Endothelial cell of umbilical vein (primary cell): Measurements from ENCODE around the gene RNF150. TPM values are rescaled to one million over a fixed set of nuclear protein-coding genes. Genes with fewer than 3 reads are reported as not detected.

ENCODE experiments used
- BruUV-seq: library from RNA; stranded (reverse); fragments of 400-500 nt; replicated peaks from 2 replicates; lab custom pipeline; 2021; lab: Mats Ljungman, UMichigan
- CTCF ChIA-PET: fragments of 300-600, 350-600 bp; sonication (Branson Sonifier 250); formaldehyde crosslinking; loops from one replicate; lab custom pipeline; 2021; ENCODE audit warnings: antibody characterized with exemption, inconsistent platforms; lab: Charles Lee
- POLR2A ChIA-PET: fragments of 300-600, 350-600 bp; sonication (Branson Sonifier 250); formaldehyde crosslinking; loops from one replicate; lab custom pipeline; 2021; ENCODE audit warnings: antibody characterized with exemption, inconsistent platforms; lab: Charles Lee
- DNase-seq: peaks from one replicate; pipeline ENCODE4 v3.0.0-alpha.2; 2011; ENCODE audit warnings: low read depth, low spot score
- FAIRE-seq: peaks from 2 replicates; lab custom pipeline; 2011; peaks lifted over from hg19 to GRCh38; lab: Jason Lieb, UNC
- H2AFZ ChIP-seq: 2 replicates; pipeline ENCODE4 v1.6.0; 2012; ENCODE audit warnings: low read depth, low read length, control low read depth, inconsistent platforms
- H3K27ac ChIP-seq: 2 replicates; pipeline ENCODE4 v1.5.1; 2011; ENCODE audit warnings: low read depth, mild to moderate bottlenecking, control low read depth, low read length, moderate library complexity; ENCODE audit not compliant: insufficient read depth
- H3K27me3 ChIP-seq, 2 experiments: 2 replicates each; pipeline versions ENCODE4 v1.6.0 to v1.6.1; 2011; ENCODE audit warnings: low read length in 2 of 2, mixed read lengths in 1 of 2; ENCODE audit not compliant: control insufficient read depth in 2 of 2, insufficient read depth in 2 of 2
- H3K36me3 ChIP-seq, 2 experiments: 2 replicates in 1 of 2; 3 replicates in 1 of 2; pipeline ENCODE4 v1.5.1; 2011; ENCODE audit warnings: low read length in 2 of 2, mild to moderate bottlenecking in 1 of 2, moderate library complexity in 1 of 2; ENCODE audit not compliant: control insufficient read depth in 2 of 2, insufficient read depth in 2 of 2; ENCODE audit errors: extremely low read depth in 1 of 2
- H3K4me1 ChIP-seq: 3 replicates; pipeline ENCODE4 v1.5.1; 2011; ENCODE audit warnings: mild to moderate bottlenecking, low read length; ENCODE audit not compliant: control insufficient read depth, insufficient read depth; ENCODE audit errors: extremely low read depth
- H3K4me2 ChIP-seq: 2 replicates; pipeline ENCODE4 v1.6.1; 2011; ENCODE audit warnings: low read length, control low read depth, mixed read lengths; ENCODE audit not compliant: insufficient read depth
- H3K4me3 ChIP-seq, 3 experiments: fragments of 200-600 bp in 1 of 3; sonication (generic), shearing (Covaris generic) in 1 of 3; replicated peaks in 1 of 3; 2 replicates each; pipeline ENCODE4 v1.5.1; 2011 to 2016; ENCODE audit warnings: control low read depth in 3 of 3, low read length in 3 of 3, mild to moderate bottlenecking in 2 of 3, inconsistent platforms in 1 of 3, low read depth in 1 of 3, moderate library complexity in 1 of 3; ENCODE audit not compliant: insufficient read depth in 1 of 3
- H3K79me2 ChIP-seq: 2 replicates; pipeline ENCODE4 v1.6.0; 2012; ENCODE audit warnings: low read length, inconsistent platforms; ENCODE audit not compliant: control insufficient read depth, insufficient read depth
- H3K9ac ChIP-seq: replicated peaks from 2 replicates; pipeline ENCODE3; 2011; ENCODE audit warnings: low read length, control low read depth; ENCODE audit not compliant: insufficient read depth; ENCODE audit errors: extremely low read depth
- H3K9me1 ChIP-seq: replicated peaks from 3 replicates; pipeline ENCODE4 v1.6.0; 2011; ENCODE audit warnings: mild to moderate bottlenecking, low read length; ENCODE audit not compliant: control insufficient read depth, insufficient read depth; ENCODE audit errors: extremely low read depth
- H3K9me3 ChIP-seq: replicated peaks from 2 replicates; pipeline ENCODE4 v1.5.1; 2012; ENCODE audit warnings: low read length, inconsistent platforms; ENCODE audit not compliant: control insufficient read depth, insufficient read depth
- H4K20me1 ChIP-seq: replicated peaks from 2 replicates; pipeline ENCODE3; 2011; ENCODE audit warnings: mild to moderate bottlenecking, low read length; ENCODE audit not compliant: control insufficient read depth, insufficient read depth; ENCODE audit errors: extremely low read depth
- CTCF ChIP-seq, 2 donors: IDR thresholded peaks; 1 replicate in 1 of 2; 2 replicates in 1 of 2; pipeline ENCODE4 v1.5.1; 2011; ENCODE audit warnings: low read length in 2 of 2, mild to moderate bottlenecking in 2 of 2, moderate library complexity in 2 of 2, control low read depth in 1 of 2, inconsistent platforms in 1 of 2, low read depth in 1 of 2; ENCODE audit not compliant: insufficient read depth in 1 of 2; ENCODE audit errors: extremely low read depth in 1 of 2
- EZH2 ChIP-seq: IDR thresholded peaks from 2 replicates; pipeline ENCODE4 v1.6.1; 2012; ENCODE audit warnings: borderline replicate concordance, low read depth, mild to moderate bottlenecking, moderate library complexity, low read length, inconsistent platforms; ENCODE audit not compliant: severe bottlenecking
- FOS ChIP-seq: IDR thresholded peaks from 2 replicates; pipeline ENCODE4 v1.6.1; 2011; ENCODE audit warnings: mild to moderate bottlenecking, low read length, moderate library complexity, borderline replicate concordance; ENCODE audit not compliant: insufficient read depth
- GATA2 ChIP-seq: IDR thresholded peaks from 2 replicates; pipeline ENCODE4 v1.7.0; 2011; ENCODE audit warnings: low read depth, mild to moderate bottlenecking, moderate library complexity, mixed read lengths, low read length; ENCODE audit not compliant: insufficient read length, insufficient read depth
- JUN ChIP-seq: IDR thresholded peaks from 2 replicates; pipeline ENCODE4 v1.6.1; 2011; ENCODE audit warnings: borderline replicate concordance, low read depth; ENCODE audit not compliant: insufficient read length, insufficient read depth
- MAX ChIP-seq: IDR thresholded peaks from 2 replicates; pipeline ENCODE4 v1.6.1; 2011; ENCODE audit not compliant: insufficient read depth, insufficient read length
- MYC ChIP-seq: IDR thresholded peaks from one replicate; pipeline ENCODE4 v1.6.1; 2011; ENCODE audit warnings: mild to moderate bottlenecking, low read depth, low read length
- POLR2A ChIP-seq: IDR thresholded peaks from 2 replicates; pipeline ENCODE4 v1.6.1; 2012; ENCODE audit warnings: low read depth, mild to moderate bottlenecking, control low read depth, low read length
- POLR2AphosphoS5 ChIP-seq: IDR thresholded peaks from 2 replicates; pipeline ENCODE4 v1.6.1; 2012; ENCODE audit warnings: low read depth, mild to moderate bottlenecking, control low read depth, low read length, moderate library complexity; ENCODE audit not compliant: insufficient read depth
- dilution Hi-C: fragments of 300-500 bp; cut with MboI; formaldehyde crosslinking; loops from one replicate; pipeline ENCODE4 v1.15.0; 2019; ENCODE audit warnings: low sequenced_read_pairs; ENCODE audit not compliant: extremely low pct_ligation_motif_present
- intact Hi-C: fragments of 100-400 bp; cut with micrococcal nuclease; formaldehyde crosslinking; loops from one replicate; pipeline ENCODE4 v1.10.0; 2022
- polyA plus RNA-seq, 4 experiments: library from polyadenylated mRNA; depleted of rRNA in 3 of 4; stranded (reverse) in 3 of 4; unstranded in 1 of 4; fragments of >200 nt; gene quantifications; 2 replicates each; pipeline versions ENCODE4 v1.2.1 to v1.2.3, GENCODE V29; 2011 to 2012; ENCODE audit warnings: missing spikeins in 1 of 4
- total RNA-seq: library from RNA; stranded (reverse); gene quantifications from 2 replicates; pipeline ENCODE4 v1.2.3, GENCODE V29; 2021

The RNF150 gene
- total and polyA plus RNA-seq, 2 donors (not counting 3 experiments of a cell fraction or from before 2014, with no cell fraction given): 0.33 to 0.35 TPM

GRCh38 chr4:140818433-140818832, 314.8 kb downstream of the RNF150 start:
- CTCF ChIA-PET: no interaction called here
- dilution Hi-C loops: no loop called here
- TF ChIP-seq POLR2A: no peak
- no peak for TF ChIP-seq EZH2
- TF ChIP-seq POLR2AphosphoS5: no peak
- no peak for TF ChIP-seq MYC
- no peak for TF ChIP-seq GATA2
- no peak for TF ChIP-seq JUN
- TF ChIP-seq MAX: no peak
- no peak for TF ChIP-seq FOS
- no peak for TF ChIP-seq CTCF (IDR thresholded peaks at IDR 0.05; ENCODE audit: extremely low read depth in 1 of 2, insufficient read depth in 1 of 2, low read depth in 1 of 2, low read length in 2 of 2)

More at GRCh38 chr4:140818433-140818832, 314.8 kb downstream of the RNF150 start:
- H3K36me3 ChIP-seq: no peaks in the 10 kb centered on the region
- DNase-seq (no peak), FAIRE-seq (no peak)
- no peak overlapping the region for H2AFZ ChIP-seq
- H3K79me2 ChIP-seq: no peaks in the 10 kb centered on the region
- H3K4me2 ChIP-seq: no peak overlapping the region
- H3K4me1 ChIP-seq: no peaks in the 10 kb centered on the region
- no peaks in the 10 kb centered on the region for H3K9me1 ChIP-seq
- H3K4me3 ChIP-seq: no peak overlapping the region
- H3K9me3 ChIP-seq: no peaks in the 10 kb centered on the region
- no peak overlapping the region for H3K9ac ChIP-seq
- H3K27me3 ChIP-seq: peaks cover 3 to 9% of the 10 kb centered on the region in 2 experiments
- no peak overlapping the region for H3K27ac ChIP-seq
- intact Hi-C loops: no loop called here
- no TSS peak for BruUV-seq
- POLR2A ChIA-PET: no interaction called here
- H4K20me1 ChIP-seq: no peaks in the 10 kb centered on the region
